HT1080 (cell line): ENCODE results near the gene CACHD1. TPM values are rescaled to one million over a fixed set of nuclear protein-coding genes. Genes with fewer than 3 reads are reported as not detected.

ENCODE experiments used
- small RNA-seq: library from RNA; depleted of rRNA; stranded (forward); fragments of <200 nt; gene quantifications from one replicate; pipeline ENCODE3, GENCODE V24; 2014
- total RNA-seq: library from RNA; depleted of rRNA; stranded (reverse); fragments of >200 nt; shearing (Covaris generic); gene quantifications from 2 replicates; pipeline ENCODE4 v1.2.3, GENCODE V29; 2014

Gene CACHD1
- total RNA-seq, 1 experiment from 2014 or later = 6.0 TPM

Small RNAs within 50 kb of the gene (small RNA-seq; reads per million reads assigned to genes)
- gene MIR4794 = not detected
